Prostate gland (tissue), 2 donors: ENCODE results near the gene MELTF. TPM values are rescaled to one million over a fixed set of nuclear protein-coding genes. Genes with fewer than 3 reads are reported as not detected.
"Not testable (repeated sequence)": the region's sequence is repeated elsewhere in the genome, so short reads cannot be mapped to it uniquely, and the experiment has no call there.

Source experiments
- DNase-seq: peaks from one replicate; pipeline ENCODE4 v3.0.0-alpha.2; 2019; ENCODE audit warnings: low spot score
- H3K27ac ChIP-seq, 2 donors: fragments of 200-600 bp; sonication (generic); 2 replicates each; pipeline ENCODE4 v1.5.1; 2017 to 2019
- H3K27me3 ChIP-seq: fragments of 200-600 bp; sonication (generic); replicated peaks from 2 replicates; pipeline ENCODE4 v1.5.1; 2019; ENCODE audit not compliant: insufficient read depth
- H3K36me3 ChIP-seq, 2 donors: fragments of 200-600 bp; sonication (generic); 1 replicate in 1 of 2; 2 replicates in 1 of 2; pipeline versions ENCODE4 v1.5.1 to v1.8.1; 2017 to 2019
- H3K4me1 ChIP-seq: fragments of 200-600 bp; sonication (generic); replicated peaks from 2 replicates; pipeline ENCODE4 v1.5.1; 2019
- H3K4me3 ChIP-seq, 2 donors: fragments of 200-600 bp; sonication (generic); 2 replicates each; pipeline ENCODE4 v1.5.1; 2017 to 2019
- H3K9me3 ChIP-seq: fragments of 200-600 bp; sonication (generic); 2 replicates; pipeline ENCODE4 v1.5.1; 2017
- CTCF ChIP-seq, 4 experiments: fragments of 200-600 bp in 2 of 4; fragments of 450-650 bp in 2 of 4; sonication (generic) in 2 of 4; IDR thresholded peaks; 1 replicate in 3 of 4; 2 replicates in 1 of 4; pipeline ENCODE4 v1.5.1; 2016 to 2019; ENCODE audit warnings: antibody characterized with exemption in 4 of 4, mild to moderate bottlenecking in 2 of 4, moderate library complexity in 2 of 4
- POLR2A ChIP-seq: fragments of 450-650 bp; IDR thresholded peaks from one replicate; pipeline ENCODE4 v1.6.1; 2016; ENCODE audit warnings: antibody characterized with exemption, mild to moderate bottlenecking
- POLR2AphosphoS5 ChIP-seq: sonication (generic); formaldehyde crosslinking; IDR thresholded peaks from one replicate; pipeline ENCODE4 v1.6.1; 2017; ENCODE audit warnings: antibody characterized with exemption
- WGBS: methylation state at CpG from one replicate; pipeline ENCODE4 v1.1.5; 2018; 5-methylcytosine and 5-hydroxymethylcytosine counted together
- intact Hi-C: fragments of 100-400 bp; cut with DNase I; formaldehyde crosslinking; loops from one replicate; pipeline ENCODE4 v1.14.2; 2022
- total RNA-seq, 2 donors: library from RNA; depleted of rRNA; stranded (reverse); fragments of >200 nt; gene quantifications; one replicate each; pipeline ENCODE4 v1.1.0, GENCODE V29; 2016

Gene MELTF
- 1 to 10 TPM; 6.9 to 9.0 TPM for total RNA-seq

GRCh38 chr3:197029511-197030167 is at the start of gene MELTF:
Gene MELTF, minus strand, starts transcription at chr3:197029817. Its CDS starts 115 bp downstream, at chr3:197029702.
- no peaks in the 10 kb centered on the region for H3K36me3 ChIP-seq
- no peak for DNase-seq
- peaks cover 6% of the 10 kb centered on the region for H3K4me1 ChIP-seq
- WGBS, result 3% methylated on average over 55 of the region's 60 CpGs
- no peak within 1 kb of the TSS for H3K27ac ChIP-seq
- peak within 1 kb of the TSS; percentile 38 to 42 for H3K4me3 ChIP-seq
- intact Hi-C loops, result no loop called here
- TF ChIP-seq POLR2A (no peak), CTCF (IDR thresholded peaks at IDR 0.05) (peak; percentile 59 to 77 (median 63))
- H3K9me3 ChIP-seq, result no peaks in the 10 kb centered on the region
- H3K27me3 ChIP-seq, result no peaks in the 10 kb centered on the region

GRCh38 chr3:197076415-197076814 is 46.8 kb upstream of the MELTF start:
- Histone ChIP-seq H3K36me3 (no peaks in the 10 kb centered on the region), H3K4me3 (no peak overlapping the region), H3K9me3 (no peaks in the 10 kb centered on the region), H3K27me3 (no peaks in the 10 kb centered on the region), H3K4me1 (no peaks in the 10 kb centered on the region), H3K27ac (no peak overlapping the region)
- TF ChIP-seq CTCF (IDR thresholded peaks at IDR 0.05), result no peak
- no peak for TF ChIP-seq POLR2AphosphoS5
- TF ChIP-seq POLR2A, result no peak
- DNase-seq, result no peak
- WGBS, result 86% methylated on average over 4 of the region's 4 CpGs
- intact Hi-C loops, result no loop called here

GRCh38 chr3:197068077-197068476 is 38.5 kb upstream of the MELTF start:
- Histone ChIP-seq H3K4me1 (no peaks in the 10 kb centered on the region), H3K36me3 (no peaks in the 10 kb centered on the region), H3K4me3 (no peak overlapping the region), H3K9me3 (no peaks in the 10 kb centered on the region), H3K27me3 (no peaks in the 10 kb centered on the region), H3K27ac (no peak overlapping the region)
- no peak for DNase-seq
- intact Hi-C loops, result no loop called here
- 92% methylated on average over 1 of the region's 1 CpG for WGBS
- TF ChIP-seq POLR2AphosphoS5, result no peak
- no peak for TF ChIP-seq CTCF (IDR thresholded peaks at IDR 0.05)
- no peak for TF ChIP-seq POLR2A

GRCh38 chr3:197064771-197065170 is 35.2 kb upstream of the MELTF start:
- Histone ChIP-seq H3K4me1 (no peaks in the 10 kb centered on the region), H3K4me3 (no peak overlapping the region), H3K27me3 (no peaks in the 10 kb centered on the region), H3K27ac (no peak overlapping the region), H3K9me3 (no peaks in the 10 kb centered on the region), H3K36me3 (no peaks in the 10 kb centered on the region)
- 100% methylated on average over 1 of the region's 1 CpG for WGBS
- intact Hi-C loops, result no loop called here
- no peak for TF ChIP-seq CTCF (IDR thresholded peaks at IDR 0.05)
- no peak for TF ChIP-seq POLR2A
- TF ChIP-seq POLR2AphosphoS5, result no peak
- DNase-seq, result no peak

GRCh38 chr3:197062446-197062845 is 32.8 kb upstream of the MELTF start:
- H3K4me3 ChIP-seq, result no peak overlapping the region
- intact Hi-C loops, result no loop called here
- no peaks in the 10 kb centered on the region for H3K27me3 ChIP-seq
- no peak overlapping the region for H3K27ac ChIP-seq
- no peak for DNase-seq
- TF ChIP-seq POLR2AphosphoS5, result no peak
- no peak for TF ChIP-seq POLR2A
- no peak for TF ChIP-seq CTCF (IDR thresholded peaks at IDR 0.05)
- no peaks in the 10 kb centered on the region for H3K4me1 ChIP-seq
- H3K9me3 ChIP-seq, result no peaks in the 10 kb centered on the region
- no peaks in the 10 kb centered on the region for H3K36me3 ChIP-seq
- 86% methylated on average over 4 of the region's 4 CpGs for whole genome bisulfite sequencing

GRCh38 chr3:197051637-197052036 is 22.0 kb upstream of the MELTF start:
- WGBS, result 97% methylated on average over 6 of the region's 6 CpGs
- not testable (repeated sequence) for H3K9me3 ChIP-seq, H3K27ac ChIP-seq

More at GRCh38 chr3:197051637-197052036, 22.0 kb upstream of the MELTF start:
- H3K4me1 ChIP-seq, DNase-seq, H3K4me3 ChIP-seq, H3K27me3 ChIP-seq, intact Hi-C loops, H3K36me3 ChIP-seq: not testable (repeated sequence)
